H1 (cell line): ENCODE measurements around the gene GALNT15. TPM values are rescaled to one million over a fixed set of nuclear protein-coding genes. Genes with fewer than 3 reads are reported as not detected.

ENCODE experiments used
- CTCF ChIA-PET: fragments of 300-600 bp; sonication (Branson Sonifier 250); formaldehyde crosslinking; loops from one replicate; lab custom pipeline; 2021; ENCODE audit not compliant: partially characterized antibody; lab: Charles Lee
- POLR2A ChIA-PET: fragments of 300-600 bp; sonication (Branson Sonifier 250); formaldehyde crosslinking; loops from one replicate; lab custom pipeline; 2021; ENCODE audit warnings: inconsistent platforms; ENCODE audit not compliant: partially characterized antibody; lab: Charles Lee
- DNase-seq, 2 experiments: peaks; one replicate each; pipeline versions ENCODE4 v3.0.0 to v3.0.0-alpha.2; 2010 to 2022; ENCODE audit warnings: low spot score in 2 of 2, low read depth in 1 of 2, mixed read lengths in 1 of 2
- FAIRE-seq: peaks from 2 replicates; lab custom pipeline; 2011; peaks lifted over from hg19 to GRCh38; lab: Jason Lieb, UNC
- H2AFZ ChIP-seq: 2 replicates; pipeline ENCODE4 v1.8.1; 2012; ENCODE audit warnings: low read length, inconsistent platforms
- H2AK5ac ChIP-seq: 2 replicates; pipeline ENCODE4 v1.6.1; 2013; ENCODE audit warnings: low read depth, low read length
- H2BK120ac ChIP-seq: replicated peaks from 2 replicates; pipeline ENCODE3; 2013; ENCODE audit warnings: low read depth, low read length, inconsistent platforms
- H2BK12ac ChIP-seq: 2 replicates; pipeline ENCODE4 v1.6.1; 2013; ENCODE audit warnings: low read depth, low read length
- H2BK15ac ChIP-seq: 2 replicates; pipeline ENCODE4 v1.6.1; 2013; ENCODE audit warnings: low read length
- H2BK20ac ChIP-seq: 2 replicates; pipeline ENCODE4 v1.6.1; 2013; ENCODE audit warnings: low read length
- H2BK5ac ChIP-seq: 2 replicates; pipeline ENCODE4 v1.6.1; 2013; ENCODE audit warnings: low read depth, low read length
- H3K14ac ChIP-seq: 2 replicates; pipeline ENCODE4 v1.6.1; 2013; ENCODE audit warnings: inconsistent platforms; ENCODE audit not compliant: insufficient read length
- H3K18ac ChIP-seq: 2 replicates; pipeline ENCODE4 v1.6.1; 2013; ENCODE audit warnings: low read length; ENCODE audit errors: extremely low read depth
- H3K23ac ChIP-seq: 2 replicates; pipeline ENCODE4 v1.6.1; 2013; ENCODE audit warnings: inconsistent platforms; ENCODE audit not compliant: insufficient read length
- H3K23me2 ChIP-seq: 2 replicates; pipeline ENCODE4 v1.6.1; 2013; ENCODE audit warnings: low read depth, low read length
- H3K27ac ChIP-seq: 2 replicates; pipeline ENCODE4 v1.6.1; 2011; ENCODE audit warnings: low read depth, low read length, inconsistent platforms
- H3K27me3 ChIP-seq, 4 experiments: replicated peaks in 1 of 4; 1 replicate in 1 of 4; 2 replicates in 3 of 4; pipeline versions ENCODE4 v1.6.1 to v1.8.1; 2011 to 2013; ENCODE audit warnings: low read length in 3 of 4, mild to moderate bottlenecking in 3 of 4, inconsistent platforms in 2 of 4, mixed read lengths in 2 of 4, moderate library complexity in 1 of 4; ENCODE audit not compliant: control insufficient read depth in 3 of 4, insufficient read depth in 3 of 4; ENCODE audit errors: extremely low read depth in 1 of 4
- H3K36me3 ChIP-seq, 4 experiments: 2 replicates each; pipeline versions ENCODE4 v1.6.1 to v1.8.1; 2011 to 2013; ENCODE audit warnings: mild to moderate bottlenecking in 4 of 4, low read length in 3 of 4, moderate library complexity in 2 of 4, control low read depth in 1 of 4, inconsistent platforms in 1 of 4; ENCODE audit not compliant: insufficient read depth in 4 of 4, control insufficient read depth in 2 of 4
- H3K4ac ChIP-seq: replicated peaks from 2 replicates; pipeline ENCODE3; 2013; ENCODE audit warnings: low read length, low read depth, mixed read lengths, inconsistent platforms; ENCODE audit not compliant: insufficient read length
- H3K4me1 ChIP-seq, 4 experiments: replicated peaks in 1 of 4; 1 replicate in 1 of 4; 2 replicates in 3 of 4; pipeline versions ENCODE4 v1.6.1 to v1.8.1; 2011 to 2013; ENCODE audit warnings: low read length in 3 of 4, inconsistent platforms in 2 of 4, mixed read lengths in 1 of 4; ENCODE audit not compliant: insufficient read depth in 4 of 4, control insufficient read depth in 3 of 4
- H3K4me2 ChIP-seq, 2 experiments: 2 replicates each; pipeline versions ENCODE4 v1.6.1 to v1.8.1; 2011 to 2013; ENCODE audit warnings: low read depth in 2 of 2, low read length in 2 of 2, control low read depth in 1 of 2, inconsistent platforms in 1 of 2, mild to moderate bottlenecking in 1 of 2; ENCODE audit not compliant: insufficient read depth in 1 of 2
- H3K4me3 ChIP-seq, 4 experiments: fragments of 200-600, 300-600 bp in 1 of 4; sonication (generic), shearing (Covaris generic), sonication (Bioruptor Twin) in 1 of 4; 2 replicates each; pipeline versions ENCODE4 v1.5.1 to v1.8.1; 2011 to 2016; ENCODE audit warnings: low read length in 4 of 4, low read depth in 3 of 4, control low read depth in 2 of 4, inconsistent platforms in 2 of 4, mild to moderate bottlenecking in 2 of 4, mixed read lengths in 1 of 4, moderate library complexity in 1 of 4; ENCODE audit not compliant: insufficient read depth in 2 of 4; ENCODE audit errors: extremely low read depth in 1 of 4
- H3K56ac ChIP-seq: replicated peaks from 2 replicates; pipeline ENCODE3; 2013; ENCODE audit warnings: low read depth, mild to moderate bottlenecking, mixed read lengths, low read length, inconsistent platforms; ENCODE audit not compliant: insufficient read length
- H3K79me1 ChIP-seq: 2 replicates; pipeline ENCODE4 v1.6.1; 2013; ENCODE audit warnings: low read depth, low read length, control low read depth
- H3K79me2 ChIP-seq, 2 experiments: 2 replicates each; pipeline versions ENCODE4 v1.6.1 to v1.8.1; 2012 to 2013; ENCODE audit warnings: low read length in 2 of 2, mild to moderate bottlenecking in 2 of 2, inconsistent platforms in 1 of 2; ENCODE audit not compliant: insufficient read depth in 2 of 2, control insufficient read depth in 1 of 2
- H3K9ac ChIP-seq, 4 experiments: replicated peaks in 1 of 4; 1 replicate in 1 of 4; 2 replicates in 3 of 4; pipeline versions ENCODE4 v1.6.1 to v1.8.1; 2011 to 2013; ENCODE audit warnings: low read depth in 3 of 4, low read length in 3 of 4, control low read depth in 2 of 4, mild to moderate bottlenecking in 2 of 4, moderate library complexity in 2 of 4, inconsistent platforms in 1 of 4; ENCODE audit errors: extremely low read depth in 1 of 4
- H3K9me3 ChIP-seq, 2 experiments: 2 replicates each; pipeline versions ENCODE4 v1.6.1 to v1.8.1; 2012 to 2013; ENCODE audit warnings: mild to moderate bottlenecking in 2 of 2, moderate library complexity in 2 of 2, control low read depth in 1 of 2, inconsistent platforms in 1 of 2, low read depth in 1 of 2, low read length in 1 of 2, mixed read lengths in 1 of 2; ENCODE audit not compliant: insufficient read depth in 2 of 2
- H4K20me1 ChIP-seq, 2 experiments: replicated peaks in 1 of 2; 2 replicates each; pipeline versions ENCODE3 to v1.8.1; 2011 to 2013; ENCODE audit warnings: inconsistent platforms in 2 of 2, low read length in 2 of 2, mild to moderate bottlenecking in 1 of 2; ENCODE audit not compliant: insufficient read depth in 2 of 2, control insufficient read depth in 1 of 2
- H4K5ac ChIP-seq: 2 replicates; pipeline ENCODE4 v1.6.1; 2013; ENCODE audit warnings: low read length, low read depth, mixed read lengths, inconsistent platforms; ENCODE audit not compliant: insufficient read length
- H4K8ac ChIP-seq: 2 replicates; pipeline ENCODE4 v1.8.0; 2013; ENCODE audit warnings: mild to moderate bottlenecking, moderate library complexity, low read length, inconsistent platforms; ENCODE audit not compliant: insufficient read depth; ENCODE audit errors: extremely low read depth
- H4K91ac ChIP-seq: replicated peaks from 2 replicates; pipeline ENCODE3; 2013; ENCODE audit warnings: low read length, mixed read lengths, inconsistent platforms; ENCODE audit not compliant: insufficient read length
- BACH1 ChIP-seq: IDR thresholded peaks from 2 replicates; pipeline ENCODE4 v1.6.1; 2012; ENCODE audit warnings: low read length, improper control_type of control experiment
- CHD2 ChIP-seq: IDR thresholded peaks from 2 replicates; pipeline ENCODE4 v1.6.1; 2012; ENCODE audit warnings: low read length, improper control_type of control experiment
- GABPA ChIP-seq: IDR thresholded peaks from 2 replicates; pipeline ENCODE4 v1.6.1; 2011; ENCODE audit warnings: mild to moderate bottlenecking, low read length, moderate library complexity, borderline replicate concordance; ENCODE audit not compliant: insufficient read depth
- GTF2F1 ChIP-seq: IDR thresholded peaks from 2 replicates; pipeline ENCODE4 v1.6.1; 2012; ENCODE audit warnings: low read depth, low read length, improper control_type of control experiment, borderline replicate concordance
- KDM5A ChIP-seq: fragments of 200-600 bp; IDR thresholded peaks from 2 replicates; pipeline ENCODE4 v1.7.1; 2012; ENCODE audit warnings: mild to moderate bottlenecking, low read length, inconsistent platforms, mixed read lengths
- SIN3A ChIP-seq, 2 experiments: IDR thresholded peaks in 1 of 2; conservative IDR thresholded peaks in 1 of 2; 2 replicates each; pipeline ENCODE4 v1.6.1; 2011 to 2012; ENCODE audit warnings: low read length in 2 of 2, improper control_type of control experiment in 1 of 2, low read depth in 1 of 2, mild to moderate bottlenecking in 1 of 2
- SP4 ChIP-seq: IDR thresholded peaks from 2 replicates; pipeline ENCODE4 v1.6.1; 2012; ENCODE audit warnings: low read length, inconsistent platforms
- SRF ChIP-seq: IDR thresholded peaks from 2 replicates; pipeline ENCODE4 v1.6.1; 2011; ENCODE audit warnings: mild to moderate bottlenecking, low read depth, low read length, moderate library complexity
- TBP ChIP-seq: IDR thresholded peaks from 2 replicates; pipeline ENCODE4 v1.6.1; 2011; ENCODE audit warnings: low read depth, low read length, improper control_type of control experiment
- YY1 ChIP-seq: IDR thresholded peaks from 2 replicates; pipeline ENCODE4 v1.6.1; 2011; ENCODE audit warnings: low read depth, mild to moderate bottlenecking, low read length
- WGBS, 2 experiments: shearing (Covaris generic) in 1 of 2; methylation state at CpG; one replicate each; pipeline versions ENCODE4 v1.1.6 to v1.1.7; 2013 to 2015; ENCODE audit warnings: low lambda C conversion rate in 2 of 2, mixed read lengths in 2 of 2, inconsistent platforms in 1 of 2, low coverage in 1 of 2, missing lambda C conversion rate in 1 of 2; ENCODE audit not compliant: insufficient replicate concordance in 2 of 2, insufficient coverage in 1 of 2, insufficient read length in 1 of 2; ENCODE audit errors: extremely low coverage in 1 of 2, missing lambda C conversion rate in 1 of 2; 5-methylcytosine and 5-hydroxymethylcytosine counted together
- polyA plus RNA-seq, 7 experiments: library from polyadenylated mRNA; depleted of rRNA in 3 of 7; stranded (reverse) in 5 of 7; unstranded in 2 of 7; fragments of >200 nt in 5 of 7; fragments of 200-250 nt in 2 of 7; gene quantifications; 1 replicate in 5 of 7; 2 replicates in 1 of 7; 4 replicates in 1 of 7; pipeline versions ENCODE4 v1.2.1 to v1.2.3, GENCODE V29; 2011 to 2013; ENCODE audit warnings: missing spikeins in 2 of 7, mixed read lengths in 2 of 7
- total RNA-seq: library from RNA; stranded (reverse); fragmentation: NEBNext Ultra II Directional; extraction: Animal tissue kit (Norgen Biotek cat#: 25700); gene quantifications from 2 replicates; pipeline ENCODE4 v1.2.1, GENCODE V29; 2021
- TF ChIP-seq, protein P1 (sequence below): IDR thresholded peaks from 2 replicates; pipeline ENCODE4 v1.6.1; 2011; ENCODE audit warnings: low read depth, mild to moderate bottlenecking, low read length; ENCODE audit not compliant: insufficient read depth

The GALNT15 gene
- total and polyA plus RNA-seq, 2 of the 8 experiments (the other 6 are each of a cell fraction or from before 2014, with no cell fraction given): 0.02 TPM; not detected in 1

- WGBS, 2 experiments: 87% methylated on average over 6 of the region's 6 CpGs; no CpG with 5 or more reads in 1 of the 2 experiments
- Histone ChIP-seq H3K27me3 (no peaks in the 10 kb centered on the region; a peak in 1 of 7 replicates), H3K9me3 (no peaks in the 10 kb centered on the region), H4K5ac (no peak overlapping the region), H3K36me3 (no peaks in the 10 kb centered on the region), H2AK5ac (no peak overlapping the region), H3K23ac (no peak overlapping the region), H3K56ac (no peak overlapping the region), H4K20me1 (no peaks in the 10 kb centered on the region), H3K79me1 (no peaks in the 10 kb centered on the region), H3K4ac (no peak overlapping the region), H4K91ac (no peak overlapping the region), H3K4me1 (no peaks in the 10 kb centered on the region), H3K27ac (no peak overlapping the region), H3K79me2 (no peaks in the 10 kb centered on the region), H2BK20ac (no peak overlapping the region), H2BK15ac (no peak overlapping the region), H2AFZ (0 out of 2 replicates have a peak overlapping the region, but pooled peaks have one; percentile 4), H3K4me3 (no peak overlapping the region), H2BK5ac (no peak overlapping the region), H3K23me2 (no peaks in the 10 kb centered on the region), H2BK12ac (no peak overlapping the region), H2BK120ac (no peak overlapping the region), H3K4me2 (no peak overlapping the region), H3K14ac (no peak overlapping the region), H3K18ac (no peak overlapping the region), H3K9ac (no peak overlapping the region), H4K8ac (no peak overlapping the region)
- DNase-seq: no peak
- no peak for FAIRE-seq
- ChIA-PET CTCF (interaction anchor here (2.3 to 4.4 kb wide), 4 partner anchors 11 to 61 kb away, joined by 6 to 24 read pairs (median 10); partner anchors contain the start of gene GALNT15), POLR2A (interaction anchor here (0.9 kb wide), 1 partner anchor 49 kb away, joined by 3 read pairs; no protein-coding TSS in a partner anchor)
- TF ChIP-seq GTF2F1: no peak
- no peak for TF ChIP-seq CHD2
- TF ChIP-seq, protein P1, sequence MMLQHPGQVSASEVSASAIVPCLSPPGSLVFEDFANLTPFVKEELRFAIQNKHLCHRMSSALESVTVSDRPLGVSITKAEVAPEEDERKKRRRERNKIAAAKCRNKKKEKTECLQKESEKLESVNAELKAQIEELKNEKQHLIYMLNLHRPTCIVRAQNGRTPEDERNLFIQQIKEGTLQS: no peak
- TF ChIP-seq BACH1: no peak
- TF ChIP-seq GABPA: no peak
- TF ChIP-seq YY1: no peak
- no peak for TF ChIP-seq SP4
- TF ChIP-seq SIN3A (conservative IDR thresholded peaks at IDR 0.05 in 1 of 2, IDR thresholded peaks at IDR 0.05 in 1 of 2; ENCODE audit: low read depth in 1 of 2, low read length in 2 of 2): no peak
- no peak for TF ChIP-seq SRF
- TF ChIP-seq TBP: no peak
- TF ChIP-seq KDM5A: no peak
Observed at GRCh38 chr3:16190704-16191103, 16.2 kb downstream of the GALNT15 start.
